Superior temporal gyrus (tissue), 1 donor: Measurements from ENCODE around the gene EMP1.
A peak's percentile ranks its signal among the peaks of the same experiment; 100 is the strongest.

ENCODE experiments used
- DNase-seq: peaks from one replicate; pipeline ENCODE4 v3.0.0-alpha.2; 2016; ENCODE audit errors: extremely low spot score

The EMP1 gene

GRCh38 chr12:13197526-13198143 is 1.1 kb downstream of the EMP1 start:
- no peak for DNase-seq

- no peak for DNase-seq
These were observed 1.7 kb downstream of the EMP1 start for GRCh38 chr12:13198241-13198640.

- DNase-seq, result no peak
These were observed 2.4 kb downstream of the EMP1 start for GRCh38 chr12:13198876-13199275.

GRCh38 chr12:13199592-13199991 is 3.1 kb downstream of the EMP1 start:
- DNase-seq, result no peak

- no peak for DNase-seq
These were observed 4.3 kb downstream of the EMP1 start for GRCh38 chr12:13200841-13201240.

GRCh38 chr12:13203034-13203922 is 6.8 kb downstream of the EMP1 start:
- no peak for DNase-seq

GRCh38 chr12:13204428-13204827 is 7.9 kb downstream of the EMP1 start:
- no peak for DNase-seq

- no peak for DNase-seq
These were observed 9.5 kb downstream of the EMP1 start for GRCh38 chr12:13205809-13206559.

GRCh38 chr12:13206560-13206897 is 10.0 kb downstream of the EMP1 start:
- DNase-seq, result no peak

GRCh38 chr12:13208533-13209435 is 12.3 kb downstream of the EMP1 start:
- peak; percentile 69 for DNase-seq

- no peak for DNase-seq
These were observed 13.1 kb downstream of the EMP1 start for GRCh38 chr12:13209436-13210235.

- no peak for DNase-seq
These were observed 14.0 kb downstream of the EMP1 start for GRCh38 chr12:13210236-13211190.

- peak; percentile 28 for DNase-seq
These were observed 14.8 kb downstream of the EMP1 start for GRCh38 chr12:13211191-13211858.

GRCh38 chr12:13211859-13212664 is 15.5 kb downstream of the EMP1 start:
- peak; percentile 96 for DNase-seq

- DNase-seq, result no peak
These were observed 18.5 kb downstream of the EMP1 start for GRCh38 chr12:13215056-13215455.

GRCh38 chr12:13218641-13219040 is 22.1 kb downstream of the EMP1 start:
- no peak for DNase-seq

GRCh38 chr12:13219320-13219719 is 22.8 kb downstream of the EMP1 start:
- no peak for DNase-seq

GRCh38 chr12:13220838-13221237 is 24.3 kb downstream of the EMP1 start:
- DNase-seq, result no peak
